Measurements from ENCODE around the gene DLG2. TPM values are rescaled to one million over a fixed set of nuclear protein-coding genes. Genes with fewer than 3 reads are reported as not detected.

Gene DLG2
- total RNA-seq, 2 experiments from 2014 or later = 2.0 to 2.1 TPM

- no peak for ATAC-seq (ENCODE audit: poor library complexity)
- H3K36me3 Mint-ChIP-seq (ENCODE audit: low read depth) = no peaks in the 10 kb centered on the region
- no peak for DNase-seq
- no peaks in the 10 kb centered on the region for H3K27me3 ChIP-seq (ENCODE audit: control insufficient read depth in 1 of 2, insufficient read depth in 2 of 2, low read length in 2 of 2)
- no peaks in the 10 kb centered on the region for H3K4me1 Mint-ChIP-seq (ENCODE audit: low read depth)
- H3K27me3 Mint-ChIP-seq = no peaks in the 10 kb centered on the region
- TF ChIP-seq CTCF (IDR thresholded peaks at IDR 0.05) = no peak
- no peaks in the 10 kb centered on the region for H3K4me1 ChIP-seq (ENCODE audit: insufficient read depth, low read length)
- H3K27ac ChIP-seq (ENCODE audit: low read depth in 1 of 2, low read length in 2 of 2) = no peak overlapping the region
- no peak overlapping the region for H3K4me3 ChIP-seq (ENCODE audit: low read length)
- no peak overlapping the region for H3K27ac Mint-ChIP-seq
- ChIA-PET CTCF (no interaction called here), POLR2A (no interaction called here)
- no peak overlapping the region for H3K4me3 Mint-ChIP-seq
- intact Hi-C loops (cut with DNase I, micrococcal nuclease) = no loop called here
- no peaks in the 10 kb centered on the region for H3K9me3 ChIP-seq (ENCODE audit: control insufficient read depth in 1 of 2, insufficient read depth in 1 of 2, low read length in 2 of 2)
- peaks cover 2% of the 10 kb centered on the region for H3K9me3 Mint-ChIP-seq
- H3K36me3 ChIP-seq (ENCODE audit: insufficient read depth, low read length) = no peaks in the 10 kb centered on the region
Measured at GRCh38 chr11:83909579-83910534, 1717.3 kb downstream of the DLG2 start.

GRCh38 chr11:83908298-83908856 is 1718.8 kb downstream of the DLG2 start:
- intact Hi-C loops (cut with DNase I, micrococcal nuclease) = no loop called here
- Mint-ChIP-seq H3K4me3 (no peak overlapping the region), H3K36me3 (ENCODE audit: low read depth) (no peaks in the 10 kb centered on the region), H3K9me3 (peaks cover 2% of the 10 kb centered on the region), H3K27ac (no peak overlapping the region), H3K27me3 (no peaks in the 10 kb centered on the region), H3K4me1 (ENCODE audit: low read depth) (no peaks in the 10 kb centered on the region)
- ChIA-PET POLR2A (no interaction called here), CTCF (no interaction called here)
- DNase-seq (no peak), ATAC-seq (ENCODE audit: poor library complexity) (no peak)
- H3K4me3 ChIP-seq (ENCODE audit: low read length) = no peak overlapping the region
- no peak for TF ChIP-seq CTCF (IDR thresholded peaks at IDR 0.05)
- no peak overlapping the region for H3K27ac ChIP-seq (ENCODE audit: low read depth in 1 of 2, low read length in 2 of 2)
- H3K9me3 ChIP-seq (ENCODE audit: control insufficient read depth in 1 of 2, insufficient read depth in 1 of 2, low read length in 2 of 2) = no peaks in the 10 kb centered on the region
- H3K27me3 ChIP-seq (ENCODE audit: control insufficient read depth in 1 of 2, insufficient read depth in 2 of 2, low read length in 2 of 2) = no peaks in the 10 kb centered on the region
- H3K36me3 ChIP-seq (ENCODE audit: insufficient read depth, low read length) = no peaks in the 10 kb centered on the region
- no peaks in the 10 kb centered on the region for H3K4me1 ChIP-seq (ENCODE audit: insufficient read depth, low read length)

GRCh38 chr11:83895516-83895915 is 1731.6 kb downstream of the DLG2 start:
- Histone ChIP-seq H3K9me3 (ENCODE audit: control insufficient read depth in 1 of 2, insufficient read depth in 1 of 2, low read length in 2 of 2) (peaks cover 0 to 3% of the 10 kb centered on the region in 2 experiments), H3K27me3 (ENCODE audit: control insufficient read depth in 1 of 2, insufficient read depth in 2 of 2, low read length in 2 of 2) (no peaks in the 10 kb centered on the region), H3K36me3 (ENCODE audit: insufficient read depth, low read length) (no peaks in the 10 kb centered on the region), H3K27ac (ENCODE audit: low read depth in 1 of 2, low read length in 2 of 2) (no peak overlapping the region), H3K4me1 (ENCODE audit: insufficient read depth, low read length) (no peaks in the 10 kb centered on the region), H3K4me3 (ENCODE audit: low read length) (no peak overlapping the region)
- H3K27ac Mint-ChIP-seq = no peak overlapping the region
- no peaks in the 10 kb centered on the region for H3K27me3 Mint-ChIP-seq
- no peaks in the 10 kb centered on the region for H3K4me1 Mint-ChIP-seq (ENCODE audit: low read depth)
- TF ChIP-seq CTCF (IDR thresholded peaks at IDR 0.05) = no peak
- H3K36me3 Mint-ChIP-seq (ENCODE audit: low read depth) = no peaks in the 10 kb centered on the region
- ChIA-PET CTCF (interaction anchor here (0.7 kb wide), 1 partner anchor 10 kb away, joined by 3 read pairs; no protein-coding TSS in a partner anchor), POLR2A (no interaction called here)
- ATAC-seq (ENCODE audit: poor library complexity) = no peak
- intact Hi-C loops (cut with DNase I, micrococcal nuclease) = no loop called here
- H3K9me3 Mint-ChIP-seq = peaks cover 7% of the 10 kb centered on the region
- no peak overlapping the region for H3K4me3 Mint-ChIP-seq
- DNase-seq = no peak
